Measurements from ENCODE around the gene NAT16.

DNA sequence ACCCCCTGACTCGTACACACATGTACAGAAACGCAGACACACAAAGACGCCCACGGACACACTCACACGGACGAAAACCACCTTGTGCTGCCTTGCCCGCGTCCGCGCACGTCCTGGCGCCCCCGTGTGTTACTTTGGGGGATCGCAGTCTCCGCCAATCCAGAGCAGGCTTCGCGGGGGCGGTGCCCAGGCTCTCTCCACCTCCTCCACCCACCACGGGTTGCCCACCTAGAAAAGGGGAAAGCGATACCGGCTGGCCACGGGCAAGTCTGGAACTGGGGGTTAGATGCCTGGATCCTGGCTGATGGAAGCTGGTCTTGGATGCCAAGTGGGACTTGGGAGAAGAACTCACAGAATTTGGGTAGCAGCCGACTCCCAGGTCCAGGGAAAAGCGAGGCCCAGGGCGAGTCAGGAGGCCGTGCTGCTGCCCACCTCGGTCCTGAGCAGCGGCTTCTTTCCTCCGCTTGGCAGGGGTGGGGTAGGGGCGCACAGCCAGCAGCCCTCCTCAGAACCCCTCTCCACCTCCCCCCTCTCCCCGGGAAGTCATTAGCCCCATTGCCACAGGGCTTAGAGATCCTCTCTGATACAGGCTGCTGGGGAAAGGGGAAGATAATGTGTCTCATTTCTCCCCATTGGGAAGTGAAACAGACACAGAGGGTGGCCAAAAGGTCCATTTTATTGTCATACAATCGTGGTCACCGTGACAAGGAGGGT lies 10.1 kb downstream of the NAT16 start:
- TF ChIP-seq, protein P1, sequence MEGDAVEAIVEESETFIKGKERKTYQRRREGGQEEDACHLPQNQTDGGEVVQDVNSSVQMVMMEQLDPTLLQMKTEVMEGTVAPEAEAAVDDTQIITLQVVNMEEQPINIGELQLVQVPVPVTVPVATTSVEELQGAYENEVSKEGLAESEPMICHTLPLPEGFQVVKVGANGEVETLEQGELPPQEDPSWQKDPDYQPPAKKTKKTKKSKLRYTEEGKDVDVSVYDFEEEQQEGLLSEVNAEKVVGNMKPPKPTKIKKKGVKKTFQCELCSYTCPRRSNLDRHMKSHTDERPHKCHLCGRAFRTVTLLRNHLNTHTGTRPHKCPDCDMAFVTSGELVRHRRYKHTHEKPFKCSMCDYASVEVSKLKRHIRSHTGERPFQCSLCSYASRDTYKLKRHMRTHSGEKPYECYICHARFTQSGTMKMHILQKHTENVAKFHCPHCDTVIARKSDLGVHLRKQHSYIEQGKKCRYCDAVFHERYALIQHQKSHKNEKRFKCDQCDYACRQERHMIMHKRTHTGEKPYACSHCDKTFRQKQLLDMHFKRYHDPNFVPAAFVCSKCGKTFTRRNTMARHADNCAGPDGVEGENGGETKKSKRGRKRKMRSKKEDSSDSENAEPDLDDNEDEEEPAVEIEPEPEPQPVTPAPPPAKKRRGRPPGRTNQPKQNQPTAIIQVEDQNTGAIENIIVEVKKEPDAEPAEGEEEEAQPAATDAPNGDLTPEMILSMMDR (IDR thresholded peaks at IDR 0.05), result peak; percentile 100
- no peak for TF ChIP-seq ZFX (IDR thresholded peaks at IDR 0.05; ENCODE audit: borderline replicate concordance)

All from 22Rv1 (cell line).